BJ (cell line): ENCODE data around the gene SEC11A. TPM values are rescaled to one million over a fixed set of nuclear protein-coding genes. Genes with fewer than 3 reads are reported as not detected.
"Not testable (repeated sequence)": the region's sequence is repeated elsewhere in the genome, so short reads cannot be mapped to it uniquely, and the experiment has no call there.

Experiments
- CTCF ChIA-PET: fragments of 350-600 bp; formaldehyde crosslinking; extraction: SDS; loops from one replicate; lab custom pipeline; 2021; ENCODE audit warnings: antibody characterized with exemption, inconsistent platforms; lab: Yijun Ruan, JAX
- POLR2A ChIA-PET: fragments of 300-600 bp; sonication (Branson Sonifier 250); formaldehyde crosslinking; extraction: SDS; loops from one replicate; lab custom pipeline; 2021; ENCODE audit warnings: antibody characterized with exemption; lab: Charles Lee
- DNase-seq: peaks from one replicate; pipeline ENCODE4 v3.0.0-alpha.2; 2011; ENCODE audit warnings: low read depth
- H3K27me3 ChIP-seq: 2 replicates; pipeline ENCODE4 v1.6.0; 2011; ENCODE audit warnings: low read length; ENCODE audit not compliant: control insufficient read depth, insufficient read depth
- H3K36me3 ChIP-seq: 2 replicates; pipeline ENCODE4 v1.5.1; 2011; ENCODE audit warnings: low read length; ENCODE audit not compliant: control insufficient read depth, insufficient read depth
- H3K4me3 ChIP-seq: 2 replicates; pipeline ENCODE4 v1.5.1; 2011; ENCODE audit warnings: low read depth, mild to moderate bottlenecking, control low read depth, low read length
- polyA plus RNA-seq: library from polyadenylated mRNA; depleted of rRNA; stranded (reverse); fragments of >200 nt; gene quantifications from 2 replicates; pipeline ENCODE4 v1.2.3, GENCODE V29; 2011
- TF ChIP-seq, protein P1 (sequence below): IDR thresholded peaks from 2 replicates; pipeline ENCODE4 v1.5.1; 2011; ENCODE audit warnings: low read depth, mild to moderate bottlenecking, control low read depth, inconsistent platforms, low read length, moderate library complexity; ENCODE audit not compliant: insufficient read depth

Gene SEC11A
- polyA plus RNA-seq, 1 experiment: 90.7 TPM

DNA sequence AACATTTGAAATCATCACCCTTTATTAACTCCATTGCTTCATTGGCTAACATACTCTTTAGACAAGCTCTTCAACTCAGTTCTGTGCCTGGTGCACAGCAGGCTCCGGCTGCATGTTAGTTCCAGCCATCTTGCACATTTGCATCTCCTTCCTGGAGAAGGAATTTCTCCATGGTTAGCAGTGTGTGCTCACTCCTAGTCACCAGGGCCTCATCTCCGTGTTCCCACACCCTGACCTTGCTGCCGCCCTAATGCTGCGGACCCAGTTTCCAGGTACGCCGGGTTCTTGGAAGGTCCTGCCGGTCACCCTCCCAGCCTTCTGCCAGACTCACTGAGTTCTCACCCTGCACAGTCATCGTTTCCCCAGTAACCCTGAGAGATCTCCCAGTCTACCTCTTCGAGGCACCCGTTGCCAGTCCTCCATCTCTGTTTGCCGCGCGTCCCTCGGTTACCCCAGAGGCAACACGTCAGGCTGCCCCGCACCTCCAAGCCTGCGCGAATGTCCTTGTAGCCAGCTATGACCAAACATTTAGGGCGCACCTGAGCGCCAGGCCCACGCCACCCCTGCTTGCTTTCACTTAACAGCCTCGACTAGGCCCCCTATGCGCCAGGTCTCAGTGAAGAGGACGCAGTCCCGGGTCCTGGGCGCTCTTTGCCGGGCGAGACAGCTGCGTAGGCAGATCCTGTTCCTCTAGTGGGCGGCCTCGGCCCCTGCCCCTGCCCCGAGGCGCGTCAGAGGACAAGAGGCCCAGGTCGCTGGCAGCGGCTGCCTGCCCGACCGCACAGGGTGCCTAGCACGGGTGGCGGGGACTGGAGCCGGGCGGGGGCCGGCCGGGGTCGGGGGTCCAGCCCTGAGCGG lies 31.7 kb upstream of the SEC11A start:
- ChIA-PET CTCF (interaction anchor here (1.0 to 1.5 kb wide), 3 partner anchors 19 to 181 kb away, joined by 3 read pairs; no protein-coding TSS in a partner anchor), POLR2A (no interaction called here)
- H3K4me3 ChIP-seq: peak overlapping the region; percentile 91
- DNase-seq: no peak
- TF ChIP-seq, protein P1, sequence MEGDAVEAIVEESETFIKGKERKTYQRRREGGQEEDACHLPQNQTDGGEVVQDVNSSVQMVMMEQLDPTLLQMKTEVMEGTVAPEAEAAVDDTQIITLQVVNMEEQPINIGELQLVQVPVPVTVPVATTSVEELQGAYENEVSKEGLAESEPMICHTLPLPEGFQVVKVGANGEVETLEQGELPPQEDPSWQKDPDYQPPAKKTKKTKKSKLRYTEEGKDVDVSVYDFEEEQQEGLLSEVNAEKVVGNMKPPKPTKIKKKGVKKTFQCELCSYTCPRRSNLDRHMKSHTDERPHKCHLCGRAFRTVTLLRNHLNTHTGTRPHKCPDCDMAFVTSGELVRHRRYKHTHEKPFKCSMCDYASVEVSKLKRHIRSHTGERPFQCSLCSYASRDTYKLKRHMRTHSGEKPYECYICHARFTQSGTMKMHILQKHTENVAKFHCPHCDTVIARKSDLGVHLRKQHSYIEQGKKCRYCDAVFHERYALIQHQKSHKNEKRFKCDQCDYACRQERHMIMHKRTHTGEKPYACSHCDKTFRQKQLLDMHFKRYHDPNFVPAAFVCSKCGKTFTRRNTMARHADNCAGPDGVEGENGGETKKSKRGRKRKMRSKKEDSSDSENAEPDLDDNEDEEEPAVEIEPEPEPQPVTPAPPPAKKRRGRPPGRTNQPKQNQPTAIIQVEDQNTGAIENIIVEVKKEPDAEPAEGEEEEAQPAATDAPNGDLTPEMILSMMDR: peak; percentile 22; the same call in 1 of the 2 replicates
- H3K36me3 ChIP-seq: no peaks in the 10 kb centered on the region
- no peaks in the 10 kb centered on the region for H3K27me3 ChIP-seq

DNA sequence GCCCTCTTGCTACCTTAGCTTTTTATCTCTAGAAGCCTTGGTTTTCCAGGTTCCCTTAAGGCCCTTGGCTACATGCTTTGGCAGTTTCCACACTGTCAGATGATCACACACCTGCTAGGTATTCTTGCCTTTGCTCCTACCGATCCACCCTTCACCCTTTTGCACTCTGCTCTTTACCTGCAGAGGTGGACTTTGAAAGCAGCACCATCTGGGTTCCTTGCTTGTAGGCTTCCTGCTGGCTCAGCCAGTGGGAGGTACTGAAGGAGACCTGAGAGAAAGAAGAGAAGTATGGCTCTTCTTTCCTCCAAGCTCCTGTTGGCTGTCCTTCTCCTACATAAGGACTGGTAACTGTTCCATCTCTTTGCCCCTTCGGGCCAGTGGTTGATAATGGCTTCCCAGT lies 25.2 kb upstream of the SEC11A start:
- Histone ChIP-seq H3K4me3 (no peak overlapping the region), H3K27me3 (no peaks in the 10 kb centered on the region), H3K36me3 (no peaks in the 10 kb centered on the region)
- ChIA-PET CTCF (no interaction called here), POLR2A (no interaction called here)
- no peak for DNase-seq
- TF ChIP-seq, protein P1: no peak

DNA sequence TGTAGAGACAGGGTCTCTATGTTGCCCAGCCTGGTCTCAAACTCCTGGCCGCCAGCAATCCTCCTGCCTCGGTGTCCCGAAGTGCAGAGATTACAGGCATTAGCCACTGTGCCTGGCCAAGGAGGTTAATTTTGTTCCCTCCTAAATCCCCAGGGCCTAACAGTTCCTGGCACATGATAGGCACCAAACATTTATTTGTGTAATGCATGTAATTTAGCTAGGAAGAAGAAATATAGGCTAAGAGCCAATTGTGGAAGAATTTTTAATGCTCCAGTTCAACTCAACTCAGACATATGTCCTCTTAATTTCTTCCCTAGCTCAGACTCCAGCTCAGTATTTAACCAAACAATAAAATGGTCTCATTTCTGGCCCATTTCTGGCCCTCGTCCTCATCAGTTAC lies 24.8 kb upstream of the SEC11A start:
- CTCF ChIA-PET: no interaction called here
- no peaks in the 10 kb centered on the region for H3K36me3 ChIP-seq
- TF ChIP-seq, protein P1: no peak
- POLR2A ChIA-PET: no interaction called here
- no peak for DNase-seq
- no peak overlapping the region for H3K4me3 ChIP-seq
- H3K27me3 ChIP-seq: no peaks in the 10 kb centered on the region

DNA sequence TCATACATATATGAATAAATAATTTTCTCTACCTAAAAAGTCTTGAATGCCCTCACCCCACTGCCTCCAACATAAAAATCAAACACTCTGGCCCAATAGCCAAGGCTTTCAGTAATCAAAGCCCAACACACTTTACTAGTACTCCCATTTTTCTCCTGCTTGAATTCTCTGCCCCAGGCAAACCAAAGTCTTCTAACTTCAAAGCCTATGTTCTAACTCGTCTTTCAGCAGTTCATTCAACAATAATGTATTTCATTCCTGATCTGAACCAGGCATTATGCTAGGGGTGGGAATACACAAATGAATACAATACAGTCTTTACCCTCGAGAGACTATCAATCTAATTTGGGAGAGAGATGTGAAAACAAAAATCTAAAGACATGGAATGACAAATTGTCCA lies 21.1 kb upstream of the SEC11A start:
- no peak for DNase-seq
- H3K4me3 ChIP-seq: no peak overlapping the region
- TF ChIP-seq, protein P1: no peak
- ChIA-PET POLR2A (no interaction called here), CTCF (no interaction called here)
- H3K36me3 ChIP-seq: no peaks in the 10 kb centered on the region
- H3K27me3 ChIP-seq: no peaks in the 10 kb centered on the region

DNA sequence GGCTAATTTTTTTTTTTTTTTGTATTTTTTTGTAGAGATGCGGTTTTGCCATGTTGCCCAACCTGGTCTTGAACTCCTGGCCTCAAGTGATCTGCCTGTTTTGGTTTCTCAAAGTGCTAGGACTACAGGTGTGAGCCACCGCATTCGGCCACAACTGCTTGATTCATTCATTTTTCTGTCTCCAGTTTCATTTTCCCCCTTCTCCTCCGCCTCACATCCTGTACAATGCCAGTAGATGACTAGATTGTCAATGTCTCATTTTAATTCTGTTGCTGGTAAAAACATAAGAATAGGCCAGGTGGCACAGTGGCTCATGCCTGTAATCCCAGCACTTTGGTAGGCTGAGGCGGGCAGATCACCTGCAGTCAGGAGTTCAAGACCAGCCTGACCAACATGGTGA lies 20.4 kb upstream of the SEC11A start:
- ChIA-PET CTCF (no interaction called here), POLR2A (interaction anchor here (0.6 kb wide), 1 partner anchor 10 kb away, joined by 7 read pairs; no protein-coding TSS in a partner anchor)
- TF ChIP-seq, protein P1: no peak
- H3K36me3 ChIP-seq: no peaks in the 10 kb centered on the region
- H3K4me3 ChIP-seq: no peak overlapping the region
- H3K27me3 ChIP-seq: no peaks in the 10 kb centered on the region
- DNase-seq: no peak

DNA sequence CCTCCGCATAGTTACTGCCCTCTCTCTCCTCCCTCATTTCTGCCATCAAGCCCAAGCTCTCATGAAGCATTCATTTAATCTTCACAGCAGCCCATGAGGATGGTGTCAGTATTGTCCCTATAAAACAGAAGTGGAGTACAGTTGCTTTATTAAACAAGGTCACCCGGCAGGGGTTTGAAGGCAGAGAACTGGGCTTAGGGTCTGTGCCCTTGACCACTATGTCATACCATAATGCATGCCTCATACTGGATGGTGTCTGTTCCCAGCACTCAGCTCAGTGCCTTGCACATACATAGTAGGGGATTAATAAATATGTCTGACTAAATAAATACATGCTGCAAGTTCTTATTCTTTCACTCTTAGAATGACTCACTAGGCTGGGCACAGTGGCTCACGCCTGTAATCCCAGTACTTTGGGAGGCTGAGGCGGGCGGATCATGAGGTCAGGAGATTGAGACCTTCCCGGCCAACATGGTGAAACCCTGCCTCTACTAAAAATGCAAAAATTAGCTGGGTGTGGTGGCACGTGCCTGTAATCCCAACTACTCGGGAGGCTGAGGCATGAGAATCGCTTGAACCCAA lies 19.6 kb upstream of the SEC11A start:
- H3K27me3 ChIP-seq, DNase-seq, H3K36me3 ChIP-seq, H3K4me3 ChIP-seq: not testable (repeated sequence)
- CTCF ChIA-PET: interaction anchor here (0.6 to 1.3 kb wide), 3 partner anchors 11 to 83 kb away, joined by 3 read pairs; no protein-coding TSS in a partner anchor
- POLR2A ChIA-PET: interaction anchor here (0.6 to 0.7 kb wide), 5 partner anchors 11 to 91 kb away, joined by 3 to 9 read pairs (median 5); no protein-coding TSS in a partner anchor
